GM21360 (cell line): Measurements from ENCODE around the gene PARP6.
"Not testable (repeated sequence)": the region's sequence is repeated elsewhere in the genome, so short reads cannot be mapped to it uniquely, and the experiment has no call there.

Experiments
- ATAC-seq: cut with Tn5 transposase; IDR thresholded peaks from one replicate; pipeline ENCODE4 v1.9.1; 2021; ENCODE audit warnings: mild to moderate bottlenecking, moderate library complexity; ENCODE audit not compliant: unreplicated experiment

The PARP6 gene

DNA sequence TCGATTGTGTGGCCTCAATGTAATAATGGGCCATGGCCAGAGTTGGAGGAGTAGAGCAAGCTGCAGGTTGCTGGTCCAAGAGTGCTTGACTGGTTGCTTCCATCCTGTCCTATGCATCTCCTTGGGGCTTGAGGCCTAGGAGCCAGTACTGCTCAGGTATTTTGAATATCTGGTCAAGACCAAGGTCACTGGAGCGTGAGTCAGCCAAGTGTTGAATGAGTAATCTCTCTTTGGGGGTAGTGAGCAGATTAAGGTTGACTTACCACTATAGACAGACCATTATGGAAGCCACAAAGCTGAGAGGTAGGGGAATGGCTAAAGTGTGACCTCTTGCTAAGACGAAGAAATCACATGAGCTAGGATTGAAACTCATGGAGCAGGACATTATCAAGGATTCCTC, 9.4 kb upstream of the PARP6 start:
- no peak for ATAC-seq

DNA sequence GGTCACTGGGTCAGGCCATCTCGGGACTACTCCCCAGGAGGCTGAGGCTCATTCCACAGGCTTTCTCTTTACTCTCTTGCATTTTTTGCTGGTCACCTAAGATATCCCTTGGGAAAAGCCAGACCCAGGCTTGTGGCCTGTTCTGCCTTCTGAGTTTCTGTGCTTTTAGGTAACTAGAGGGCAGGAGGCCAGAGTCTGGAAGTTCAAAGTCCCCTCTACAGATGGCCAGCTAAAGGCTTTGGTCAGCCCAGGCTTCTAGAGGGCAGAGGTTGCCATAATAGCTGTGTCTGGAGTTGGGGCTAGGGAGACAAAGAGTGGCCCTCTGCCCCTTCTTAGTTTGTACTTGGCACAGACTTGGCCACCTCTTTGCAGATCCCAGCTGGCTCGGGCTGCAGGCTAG, 8.4 kb upstream of the PARP6 start:
- ATAC-seq, result no peak

DNA sequence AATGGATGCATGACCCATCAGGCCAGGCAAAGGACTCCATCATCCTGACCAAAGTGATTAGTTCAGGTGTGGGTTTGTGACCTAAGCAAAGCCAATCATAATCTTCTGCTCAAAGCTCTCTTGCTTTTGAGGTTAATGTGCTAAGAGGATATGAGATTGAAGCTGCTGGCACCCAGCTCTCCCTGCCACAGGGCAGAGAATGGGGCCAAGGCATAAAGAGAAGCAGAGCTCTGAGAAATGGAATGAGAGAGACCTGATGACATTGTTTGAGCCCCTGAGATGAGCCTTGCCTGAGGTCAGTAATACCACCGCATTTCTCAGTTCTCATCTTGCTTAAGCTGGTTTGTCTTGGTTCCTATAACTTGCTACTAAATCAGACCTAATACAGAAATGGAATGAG, 6.4 kb upstream of the PARP6 start:
- ATAC-seq, result no peak

DNA sequence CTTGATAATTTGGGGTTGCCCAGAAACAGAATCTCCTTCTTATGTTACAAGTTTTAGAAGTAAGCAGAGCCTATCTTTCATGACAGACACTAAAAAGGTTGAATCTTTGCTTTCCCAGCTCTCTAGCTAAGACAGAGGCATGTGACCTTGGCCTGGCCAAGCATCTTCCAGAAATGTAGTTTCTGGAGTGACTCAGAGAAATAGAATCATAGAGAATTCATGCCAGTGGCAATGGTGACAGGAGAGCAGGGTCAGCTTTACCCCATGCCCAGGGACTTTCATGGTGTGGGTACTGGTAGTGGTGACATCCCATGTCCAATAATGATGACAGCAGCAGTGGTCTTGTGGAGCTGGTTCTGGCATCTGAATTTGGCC, 4.0 kb upstream of the PARP6 start:
- ATAC-seq, result no peak

DNA sequence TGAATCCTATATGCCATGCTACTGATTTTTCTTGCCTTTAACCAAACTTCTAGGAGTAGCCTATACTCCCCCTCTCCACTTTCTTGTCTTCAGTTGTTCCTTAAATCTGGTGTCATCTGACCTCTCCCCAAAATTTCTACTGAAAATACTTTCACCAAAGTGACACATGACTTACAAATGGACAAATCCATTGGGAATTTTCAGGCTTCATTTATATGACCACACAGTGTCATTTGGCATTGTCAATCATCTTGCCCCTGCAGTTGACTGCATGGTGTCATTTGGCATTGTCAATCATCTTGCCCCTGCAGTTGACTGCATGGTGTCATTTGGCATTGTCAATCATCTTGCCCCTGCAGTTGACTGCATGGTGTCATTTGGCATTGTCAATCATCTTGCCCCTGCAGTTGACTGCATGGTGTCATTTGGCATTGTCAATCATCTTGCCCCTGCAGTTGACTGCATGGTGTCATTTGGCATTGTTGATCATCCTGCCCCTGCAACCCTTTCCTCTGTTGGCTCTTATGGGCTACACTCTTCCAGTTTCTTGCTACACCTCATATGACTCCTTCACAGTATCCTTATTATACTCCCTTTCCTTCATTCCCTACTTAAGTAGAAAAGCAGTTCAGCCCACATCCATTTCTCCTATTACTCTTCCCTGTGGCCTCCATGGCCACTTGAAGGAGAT, 3.4 kb upstream of the PARP6 start:
- not testable (repeated sequence) for ATAC-seq

DNA sequence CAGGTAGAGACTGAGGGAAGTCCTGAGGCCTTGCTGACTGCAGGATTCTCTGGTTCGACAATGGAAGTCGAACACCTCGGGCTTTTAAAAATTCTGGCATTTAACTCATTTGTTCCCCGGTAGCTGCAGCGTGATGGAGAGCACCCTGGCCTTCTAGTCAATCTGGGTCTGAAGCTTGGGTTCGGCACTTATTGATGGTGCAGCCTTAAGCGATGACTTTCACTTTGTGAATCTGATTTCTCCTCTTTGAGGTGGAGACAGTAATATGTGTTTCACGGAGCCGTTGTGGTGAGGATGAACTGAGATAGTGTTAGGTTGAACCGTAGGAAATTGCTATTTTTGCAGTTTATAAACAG, 621 bp upstream of the PARP6 start:
- no peak for ATAC-seq

DNA sequence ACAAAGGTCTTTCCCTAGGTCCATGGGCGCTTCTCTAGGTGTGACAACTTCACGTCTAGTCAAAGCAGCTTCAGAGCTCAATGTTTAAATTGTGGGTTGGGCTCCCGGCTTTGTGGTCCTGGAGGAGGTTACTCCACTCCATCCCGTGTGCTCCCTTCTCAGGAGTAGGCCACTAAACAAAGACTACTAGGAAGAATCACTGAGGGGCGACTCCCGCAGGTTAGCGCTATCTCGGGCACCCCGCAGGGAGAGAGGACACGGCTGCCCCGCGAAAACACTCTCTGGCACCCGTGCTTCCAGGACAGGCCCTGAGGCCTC, 500 bp downstream of the PARP6 start:
- no peak for ATAC-seq

DNA sequence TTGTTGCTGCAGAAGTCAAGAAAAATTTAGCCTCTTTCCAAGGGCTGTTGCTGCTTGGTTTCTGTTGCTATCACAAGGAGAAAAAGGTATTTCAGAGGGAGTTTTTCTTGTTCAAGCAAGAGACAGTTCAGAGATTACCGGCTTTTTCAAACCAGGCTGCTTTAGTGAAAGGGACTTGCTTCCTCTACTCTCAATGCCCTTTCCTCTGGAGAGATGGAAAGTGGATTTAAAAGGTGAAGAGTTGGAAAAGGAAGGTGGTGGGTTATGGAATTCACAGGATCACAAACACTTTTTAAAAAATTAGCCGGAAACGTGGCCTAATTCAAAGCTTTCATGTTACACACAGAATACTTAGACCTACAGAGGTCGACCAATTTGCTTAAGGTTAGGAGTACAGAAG, 1.1 kb downstream of the PARP6 start:
- ATAC-seq, result no peak

DNA sequence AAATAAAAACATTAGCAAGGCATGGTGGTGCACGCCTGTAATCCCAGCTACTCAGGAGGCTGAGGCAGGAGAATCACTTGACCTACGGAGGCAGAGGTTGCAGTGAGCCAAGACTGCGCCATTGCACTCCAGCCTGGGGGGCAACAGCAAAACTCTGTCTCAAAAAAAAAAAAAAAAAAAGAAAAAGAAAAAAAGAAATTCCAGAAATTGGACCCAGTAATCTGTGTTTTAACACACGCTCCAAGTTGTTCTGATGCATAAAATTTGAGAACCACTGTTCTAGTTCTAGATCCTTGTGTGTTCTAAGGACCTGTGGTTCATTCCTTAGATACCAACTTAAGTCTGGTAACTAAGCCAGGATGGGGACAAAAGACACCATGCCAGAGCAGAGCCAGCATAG, 2.6 kb downstream of the PARP6 start:
- no peak for ATAC-seq

DNA sequence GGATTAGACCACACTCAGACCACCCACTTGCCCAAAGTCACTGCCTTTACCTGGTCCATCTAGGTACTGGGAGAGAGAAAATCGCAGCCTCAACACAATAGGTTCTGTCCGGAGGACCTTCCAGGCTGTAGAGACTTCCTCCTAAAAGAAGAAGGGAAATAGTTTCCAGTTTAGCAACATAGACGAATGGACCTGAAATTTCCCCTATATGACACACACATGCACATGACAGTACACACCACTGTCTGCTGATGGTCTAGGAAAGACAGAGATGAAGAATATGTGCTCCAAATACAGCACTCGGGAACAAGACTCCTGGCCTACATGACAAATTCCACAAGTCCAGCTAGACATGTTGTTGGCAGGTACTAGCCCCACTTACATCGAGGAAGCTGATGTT, 7.3 kb downstream of the PARP6 start:
- ATAC-seq, result no peak

DNA sequence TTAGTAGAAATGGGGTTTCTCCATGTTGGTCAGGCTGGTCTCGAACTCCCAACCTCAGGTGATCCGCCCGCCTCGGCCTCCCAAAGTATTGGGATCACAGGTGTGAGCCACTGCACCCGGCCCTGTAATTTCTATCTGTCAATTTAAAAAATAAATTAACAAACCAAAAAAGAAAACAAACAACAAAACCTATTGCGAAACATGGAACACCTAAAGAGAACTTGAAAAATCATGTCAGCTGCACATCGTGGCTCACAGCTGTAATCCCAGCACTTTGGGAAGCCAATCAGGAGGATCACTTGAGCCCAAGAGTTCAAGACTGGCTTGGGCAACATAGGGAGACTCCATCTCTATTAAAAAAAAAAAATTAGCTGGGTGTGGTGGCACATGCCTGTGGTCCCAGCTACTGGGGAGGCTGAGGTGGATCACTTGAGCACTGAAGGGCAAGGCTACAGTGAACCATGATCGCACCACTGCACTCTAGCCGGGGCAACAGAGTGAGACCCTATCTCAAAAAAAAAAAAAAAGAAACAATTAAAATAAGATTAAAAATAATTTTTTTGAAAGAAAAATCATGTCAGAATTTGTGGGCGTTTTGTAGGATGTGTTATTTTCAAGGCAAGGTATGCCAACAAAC, 19.6 kb downstream of the PARP6 start:
- ATAC-seq, result no peak

DNA sequence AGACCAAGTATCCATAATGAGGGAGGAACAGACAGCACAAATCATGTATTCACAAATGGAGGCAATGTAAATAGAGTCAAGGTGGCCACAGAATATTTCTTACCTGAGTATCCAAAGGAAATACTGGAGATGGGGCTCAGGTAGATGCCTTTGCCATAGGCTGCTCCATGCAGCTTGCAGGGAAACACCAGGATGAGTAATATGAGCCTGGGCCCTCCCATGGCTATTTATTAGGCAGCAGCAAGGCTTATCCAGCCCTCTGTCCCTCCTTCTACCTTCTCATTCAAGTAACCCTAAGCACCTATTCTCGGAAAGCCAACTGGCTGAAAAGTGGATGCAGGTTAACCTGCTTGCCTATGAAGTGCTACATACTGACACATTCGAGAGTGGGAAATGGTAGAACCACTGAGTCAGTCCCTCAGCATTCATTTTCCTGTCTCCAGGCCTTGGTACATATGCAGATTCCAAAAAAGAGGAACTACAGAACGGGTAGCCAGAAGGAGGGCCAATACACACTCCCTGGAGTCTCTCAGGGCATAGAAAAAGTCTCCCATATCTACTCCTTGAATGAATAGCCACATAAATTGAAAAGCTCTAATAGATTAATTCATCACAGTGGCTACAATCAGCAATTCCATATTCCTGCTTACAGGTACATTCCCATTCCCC, 23.1 kb downstream of the PARP6 start:
- no peak for ATAC-seq

DNA sequence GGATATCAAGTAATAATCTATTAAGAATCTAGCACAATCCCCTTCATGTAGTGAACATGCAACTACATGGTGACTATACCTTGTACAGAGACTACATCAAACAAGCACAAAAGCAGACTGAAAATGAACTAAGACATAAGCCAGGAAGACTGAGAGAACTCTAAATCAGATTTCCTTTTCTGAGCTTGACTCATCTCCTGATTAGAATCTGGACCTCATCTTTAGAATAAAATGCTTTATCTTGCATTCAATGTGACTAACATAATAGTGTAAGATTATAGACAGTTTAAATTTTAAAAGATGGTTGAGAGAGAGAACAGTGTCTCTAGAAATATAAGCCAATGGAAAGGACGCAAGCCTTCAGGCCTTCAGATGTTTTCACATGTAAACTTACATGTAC, 23.8 kb downstream of the PARP6 start:
- ATAC-seq, result no peak

DNA sequence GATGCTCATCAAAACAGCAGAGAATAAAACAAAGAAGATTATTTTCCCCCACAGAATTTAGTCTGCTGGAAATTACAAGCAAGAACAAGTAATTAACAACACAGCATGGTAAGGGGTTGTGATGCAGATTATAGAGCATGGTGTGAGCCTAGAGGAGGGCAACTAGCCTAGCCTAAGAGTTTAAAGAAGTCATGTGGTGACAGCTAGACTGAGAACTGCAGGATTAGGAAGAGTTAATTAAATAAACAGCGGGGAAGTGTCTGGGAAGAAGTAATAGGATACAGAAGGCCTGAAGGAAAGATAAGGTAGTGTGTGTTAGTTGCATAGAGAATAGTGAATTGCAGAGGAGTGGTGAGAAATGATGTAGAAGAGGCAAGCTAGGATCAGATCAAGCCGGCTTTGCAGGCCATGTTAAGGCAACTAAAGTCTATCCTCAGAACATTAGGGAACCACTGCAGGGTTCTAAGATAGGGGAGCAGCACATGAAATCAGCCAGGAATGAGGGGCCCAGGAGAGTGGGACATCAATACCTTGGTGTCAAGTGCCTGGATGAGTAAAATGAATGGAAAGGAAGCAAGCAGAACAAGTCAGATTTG, 29.5 kb downstream of the PARP6 start:
- ATAC-seq, result no peak

DNA sequence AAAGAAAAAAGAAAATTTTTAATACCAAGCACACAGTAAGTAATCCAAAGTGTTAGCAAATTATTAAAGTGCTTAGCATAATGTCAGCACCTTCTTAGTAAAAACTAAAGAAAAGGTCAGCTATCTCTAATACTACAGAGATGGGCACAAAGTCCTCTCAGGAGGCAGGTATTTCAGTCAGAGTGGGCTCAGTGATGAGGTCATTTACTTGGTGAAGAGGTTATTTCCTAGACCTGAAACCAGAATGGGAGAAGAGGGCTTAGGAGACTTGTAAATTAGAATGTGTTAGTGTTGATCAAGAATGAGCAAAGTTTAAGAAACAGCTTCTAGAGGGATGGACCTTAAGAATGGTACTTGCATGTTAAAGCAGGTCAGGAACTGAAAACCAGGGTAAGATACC, 32.7 kb downstream of the PARP6 start:
- ATAC-seq, result no peak

DNA sequence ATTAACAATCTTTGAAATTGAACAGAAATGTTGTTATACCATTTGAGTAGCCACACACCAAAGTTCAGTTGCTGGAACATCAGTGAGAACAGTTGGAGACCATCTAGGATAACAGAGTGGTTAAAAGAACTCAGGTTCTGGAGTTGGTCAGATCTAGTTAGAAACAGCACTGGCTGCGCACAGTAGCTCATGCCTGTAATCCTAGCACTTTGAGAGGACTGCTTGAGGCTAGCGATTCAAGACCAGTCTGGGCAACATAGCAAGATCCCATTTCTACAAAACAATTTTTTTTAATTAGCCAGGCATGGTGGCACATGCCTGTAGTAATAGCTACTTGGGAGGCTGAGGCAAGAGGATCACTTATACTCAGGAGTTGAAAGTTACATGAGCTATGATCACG, 33.8 kb downstream of the PARP6 start:
- no peak for ATAC-seq

DNA sequence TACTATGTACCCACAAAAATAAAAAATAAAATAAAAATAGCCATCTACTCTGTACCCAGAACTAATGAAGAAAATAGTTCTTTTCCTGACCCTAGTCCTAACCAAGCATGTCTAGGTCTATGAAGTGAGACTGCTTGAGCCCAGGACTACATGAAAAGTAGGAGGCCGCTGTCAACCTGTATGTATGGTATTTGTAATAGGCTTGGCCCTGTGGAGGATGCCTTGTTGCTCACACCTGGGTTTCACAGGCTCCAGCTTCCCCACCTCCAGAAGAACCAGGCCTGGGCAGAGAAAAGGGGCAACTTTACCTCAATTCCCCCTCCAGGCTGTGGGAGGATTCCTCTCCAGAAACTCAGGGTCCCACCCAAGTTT, 34.5 kb downstream of the PARP6 start:
- ATAC-seq, result no peak

DNA sequence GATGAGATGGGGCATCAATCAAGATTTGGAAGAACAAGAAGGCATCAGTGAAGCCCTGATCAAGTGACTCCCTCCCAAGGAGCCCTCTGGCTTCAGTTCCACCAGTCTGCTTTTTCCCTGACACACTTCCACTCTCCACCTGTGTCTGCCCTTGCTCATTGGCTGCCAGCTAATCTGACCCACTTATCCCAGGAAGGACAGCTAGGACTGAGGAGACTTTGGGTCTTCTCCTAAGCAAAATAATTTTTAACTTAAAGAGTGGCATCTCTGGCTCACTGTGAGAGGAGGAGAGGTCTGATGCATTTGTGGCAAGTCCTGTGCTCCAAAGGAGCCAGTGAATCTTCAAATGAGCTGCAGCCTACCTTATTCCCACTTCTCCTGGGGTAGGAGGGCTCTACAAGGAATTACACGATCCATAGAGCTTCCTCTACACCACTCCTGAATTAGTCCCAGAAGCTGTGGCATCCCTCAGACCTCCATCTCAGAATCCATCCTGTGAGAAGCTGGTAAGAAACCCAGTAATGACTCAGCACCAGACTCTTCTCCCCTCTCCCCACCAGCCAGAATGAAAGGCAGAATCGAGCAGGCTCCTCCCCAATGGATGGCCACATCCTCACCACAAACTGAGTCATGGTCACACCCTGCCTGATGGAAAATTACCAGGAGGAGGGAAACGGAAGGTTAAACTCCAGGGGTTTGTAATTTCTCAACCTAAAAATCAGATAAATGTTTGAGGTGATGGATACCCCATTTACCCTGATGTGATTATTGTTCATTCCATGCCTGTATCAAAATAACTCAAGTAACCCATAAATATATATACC, 35.1 kb downstream of the PARP6 start:
- ATAC-seq, result peak; percentile 71

DNA sequence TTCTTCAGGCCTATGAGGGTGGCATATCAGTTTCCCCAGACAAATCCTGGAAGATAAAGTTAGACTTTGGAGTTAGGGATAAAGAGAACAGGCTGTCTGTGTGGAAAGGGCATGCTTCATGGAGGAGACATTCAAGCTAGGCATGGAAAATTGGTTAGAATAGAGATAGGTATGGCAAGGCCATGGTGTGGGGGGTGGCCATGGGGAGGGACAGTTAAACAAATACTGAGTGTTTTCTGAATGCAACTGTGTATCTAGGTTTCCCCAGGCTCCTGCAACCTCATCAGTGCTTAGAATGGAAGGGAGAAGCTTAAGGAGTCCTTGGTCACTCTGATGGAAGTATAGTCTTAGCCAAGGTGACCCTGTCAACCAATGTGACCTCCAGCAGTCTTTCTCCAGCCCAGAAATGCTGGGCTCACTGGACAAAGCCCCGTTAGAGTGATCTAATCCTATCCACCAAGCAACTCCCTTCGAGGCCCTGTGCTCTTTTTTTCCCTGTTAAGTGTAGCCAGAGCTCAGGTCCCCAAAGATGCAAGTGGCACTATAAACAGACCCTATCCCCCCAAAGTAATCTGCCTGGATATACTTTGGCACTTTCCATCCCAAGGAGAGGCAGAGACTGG, 35.9 kb downstream of the PARP6 start:
- no peak for ATAC-seq

DNA sequence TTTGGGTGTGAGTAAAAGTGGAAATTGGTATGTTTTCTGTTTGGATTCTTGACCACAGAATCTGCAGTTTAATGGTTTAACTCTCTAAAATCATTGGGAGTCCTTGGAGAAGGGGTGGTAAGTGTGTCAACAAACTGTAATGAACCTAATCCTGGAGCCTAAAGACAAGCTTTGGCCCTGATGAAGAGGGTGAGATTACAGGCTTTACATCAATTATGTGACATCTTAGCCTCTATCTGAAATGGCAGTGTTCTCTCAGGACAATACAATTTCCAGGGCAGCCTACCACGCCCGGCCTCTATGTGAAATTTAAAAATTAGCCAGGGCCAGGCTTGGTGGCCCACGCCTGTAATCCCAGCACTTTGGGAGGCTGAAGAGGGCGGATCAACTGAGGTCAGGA, 37.1 kb downstream of the PARP6 start:
- ATAC-seq, result no peak

DNA sequence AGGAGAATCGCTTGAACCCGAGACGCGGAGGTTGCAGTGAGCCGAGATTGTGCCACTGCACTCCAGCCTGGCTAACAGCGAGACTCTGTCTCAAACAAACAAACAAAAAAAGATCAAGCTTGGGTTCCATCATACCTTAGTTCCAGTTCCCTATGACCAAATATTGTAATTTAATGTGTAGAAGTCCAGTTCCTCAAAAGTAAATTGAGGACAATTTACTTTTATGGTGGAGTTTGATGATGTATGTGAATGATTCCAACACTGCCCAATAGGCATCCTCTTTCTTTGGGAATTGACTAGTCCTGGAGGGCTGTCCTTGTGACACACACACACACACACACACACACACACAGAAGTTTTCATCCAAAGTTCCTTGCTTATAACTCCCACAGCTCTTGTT, 38.6 kb downstream of the PARP6 start:
- ATAC-seq, result no peak
